GM12878 (cell line): ENCODE data around the gene MEGF11. TPM values are rescaled to one million over a fixed set of nuclear protein-coding genes. Genes with fewer than 3 reads are reported as not detected.

ENCODE experiments used
- ATAC-seq: fragments of 200-7000 bp; cut with Tn5 transposase; 3 replicates; pipeline ENCODE4 v1.9.1; 2020; ENCODE audit warnings: mild to moderate bottlenecking, moderate library complexity
- BruUV-seq: library from RNA; stranded (reverse); fragments of 400-500 nt; replicated peaks from 2 replicates; lab custom pipeline; 2021; lab: Mats Ljungman, UMichigan
- CTCF ChIA-PET: fragments of 300-600 bp; sonication (Branson Sonifier 250); formaldehyde crosslinking; extraction: SDS; loops from one replicate; lab custom pipeline; 2021; ENCODE audit warnings: inconsistent platforms; lab: Yijun Ruan, JAX
- POLR2A ChIA-PET: fragments of 350-600 bp; formaldehyde crosslinking; extraction: SDS; loops from one replicate; lab custom pipeline; 2021; ENCODE audit warnings: inconsistent platforms; lab: Charles Lee
- RAD21 ChIA-PET: fragments of 300-600 bp; sonication (Branson Sonifier 250); formaldehyde crosslinking; loops from one replicate; lab custom pipeline; 2023; ENCODE audit warnings: antibody characterized with exemption; ENCODE audit not compliant: unreplicated experiment; lab: Charles Lee
- SMC1A ChIA-PET: fragments of 300-600 bp; sonication (Branson Sonifier 250); formaldehyde crosslinking; loops from one replicate; lab custom pipeline; 2023; ENCODE audit not compliant: unreplicated experiment, uncharacterized antibody; lab: Charles Lee
- DNase-seq: peaks from one replicate; pipeline ENCODE4 v3.0.0-alpha.2; 2011; ENCODE audit warnings: low read depth, low spot score
- FAIRE-seq: peaks from 3 replicates; lab custom pipeline; 2011; peaks lifted over from hg19 to GRCh38; lab: Jason Lieb, UNC
- H2AFZ ChIP-seq: 2 replicates; pipeline ENCODE4 v1.6.0; 2011; ENCODE audit warnings: low read depth, low read length, control low read depth; ENCODE audit not compliant: control insufficient read depth
- H3K27ac ChIP-seq: 2 replicates; pipeline ENCODE4 v1.5.1; 2011; ENCODE audit warnings: control low read depth; ENCODE audit not compliant: control insufficient read depth, insufficient read depth
- H3K27me3 ChIP-seq, 2 experiments: replicated peaks in 1 of 2; 2 replicates each; pipeline versions ENCODE4 v1.6.0 to v1.6.1; 2011; ENCODE audit warnings: low read length in 1 of 2; ENCODE audit not compliant: control insufficient read depth in 2 of 2, insufficient read depth in 2 of 2
- H3K36me3 ChIP-seq, 2 experiments: 2 replicates each; pipeline ENCODE4 v1.5.1; 2011; ENCODE audit warnings: low read length in 1 of 2; ENCODE audit not compliant: control insufficient read depth in 2 of 2, insufficient read depth in 2 of 2
- H3K4me1 ChIP-seq: 2 replicates; pipeline ENCODE4 v1.6.1; 2011; ENCODE audit warnings: mild to moderate bottlenecking, low read length, moderate library complexity, mixed read lengths; ENCODE audit not compliant: control insufficient read depth, insufficient read depth
- H3K4me2 ChIP-seq: 2 replicates; pipeline ENCODE4 v1.6.0; 2011; ENCODE audit warnings: control low read depth; ENCODE audit not compliant: control insufficient read depth, insufficient read depth
- H3K4me3 ChIP-seq: fragments of 200-600 bp; sonication (generic); 2 replicates; pipeline ENCODE4 v1.5.1; 2016
- H3K79me2 ChIP-seq: 2 replicates; pipeline ENCODE4 v1.6.0; 2011; ENCODE audit warnings: low read length; ENCODE audit not compliant: control insufficient read depth, insufficient read depth
- H3K9ac ChIP-seq: 2 replicates; pipeline ENCODE4 v1.8.0; 2011; ENCODE audit warnings: low read length, control low read depth, mixed read lengths; ENCODE audit not compliant: control insufficient read depth, insufficient read depth
- H3K9me3 ChIP-seq: replicated peaks from 3 replicates; pipeline ENCODE4 v1.5.1; 2011; ENCODE audit warnings: mild to moderate bottlenecking, low read length; ENCODE audit not compliant: control insufficient read depth, insufficient read depth
- H4K20me1 ChIP-seq: 2 replicates; pipeline ENCODE4 v1.6.0; 2011; ENCODE audit not compliant: control insufficient read depth, insufficient read depth
- CEBPB ChIP-seq, 2 experiments: fragments of 150-350 bp in 1 of 2; IDR thresholded peaks; 2 replicates each; pipeline ENCODE4 v1.6.1; 2012 to 2014; ENCODE audit warnings: low read depth in 2 of 2, low read length in 2 of 2, borderline replicate concordance in 1 of 2, inconsistent platforms in 1 of 2
- GATAD2B ChIP-seq: fragments of 450-650 bp; conservative IDR thresholded peaks from 2 replicates; pipeline ENCODE4 v1.6.1; 2017; ENCODE audit warnings: low read depth, mild to moderate bottlenecking, moderate library complexity
- HCFC1 ChIP-seq: fragments of 150-350 bp; IDR thresholded peaks from 2 replicates; pipeline ENCODE4 v1.6.1; 2014; ENCODE audit warnings: low read length
- KDM1A ChIP-seq: fragments of 200-600 bp; sonication (generic); IDR thresholded peaks from 2 replicates; pipeline ENCODE4 v1.6.1; 2016; ENCODE audit warnings: borderline replicate concordance
- MEF2B ChIP-seq: fragments of 450-650 bp; IDR thresholded peaks from 2 replicates; pipeline ENCODE4 v1.6.1; 2018; ENCODE audit warnings: mild to moderate bottlenecking, moderate library complexity; ENCODE audit not compliant: partially characterized antibody, poor library complexity, severe bottlenecking
- MYB ChIP-seq: fragments of 150-350 bp; IDR thresholded peaks from 2 replicates; pipeline ENCODE4 v1.6.1; 2014; ENCODE audit warnings: mild to moderate bottlenecking, low read depth, low read length, borderline replicate concordance
- NFYB ChIP-seq: IDR thresholded peaks from 2 replicates; pipeline ENCODE4 v1.6.1; 2011; ENCODE audit warnings: low read depth, mild to moderate bottlenecking, low read length, improper control_type of control experiment, moderate library complexity; ENCODE audit not compliant: insufficient read depth
- NR2C2 ChIP-seq: IDR thresholded peaks from 2 replicates; pipeline ENCODE4 v1.6.1; 2011; ENCODE audit warnings: borderline replicate concordance, low read depth; ENCODE audit not compliant: control insufficient read depth, insufficient read length
- POLR2AphosphoS2 ChIP-seq: IDR thresholded peaks from 2 replicates; pipeline ENCODE4 v1.6.1; 2011; ENCODE audit warnings: low read depth, mild to moderate bottlenecking, low read length, improper control_type of control experiment, moderate library complexity
- TARDBP ChIP-seq: IDR thresholded peaks from 2 replicates; pipeline ENCODE4 v1.6.1; 2016; ENCODE audit warnings: borderline replicate concordance
- TCF3 ChIP-seq: IDR thresholded peaks from 2 replicates; pipeline ENCODE4 v1.6.1; 2012; ENCODE audit warnings: low read depth, mild to moderate bottlenecking, low read length, borderline replicate concordance; ENCODE audit not compliant: insufficient read depth
- WGBS: methylation state at CpG from one replicate; pipeline ENCODE4 v1.1.6; 2016; ENCODE audit warnings: low lambda C conversion rate; ENCODE audit not compliant: insufficient replicate concordance, insufficient coverage; ENCODE audit errors: missing lambda C conversion rate; 5-methylcytosine and 5-hydroxymethylcytosine counted together
- in situ Hi-C: fragments of 300-500 bp; cut with MboI; formaldehyde crosslinking; loops from 9 replicates; pipeline ENCODE4 v1.14.3; 2018; ENCODE audit warnings: mixed read lengths
- intact Hi-C: fragments of 100-400 bp; cut with micrococcal nuclease; formaldehyde crosslinking; loops from one replicate; pipeline ENCODE4 v1.14.2; 2022; ENCODE audit not compliant: unreplicated experiment
- polyA plus RNA-seq, 11 experiments: library from polyadenylated mRNA; depleted of rRNA in 4 of 11; unstranded in 6 of 11; stranded (reverse) in 5 of 11; fragments of >200 nt; fragmentation: Nextera tagmentation in 4 of 11; fragmentation: Illumina TruSeq in 1 of 11; extraction: Ambion mirVana in 4 of 11; extraction: Trizol in 1 of 11; gene quantifications; 1 replicate in 1 of 11; 2 replicates in 10 of 11; pipeline versions ENCODE4 v1.2.1 to v1.2.3, GENCODE V29; 2011 to 2016; ENCODE audit warnings: inconsistent platforms in 2 of 11, missing spikeins in 2 of 11, low read depth in 1 of 11
- total RNA-seq, 4 experiments: library from RNA; depleted of rRNA in 3 of 4; stranded (reverse); fragments of >200 nt in 3 of 4; fragmentation: Illumina TruSeq in 1 of 4; extraction: Trizol in 1 of 4; gene quantifications; 2 replicates each; pipeline versions ENCODE4 v1.2.1 to v1.2.3, GENCODE V29; 2013 to 2021
- TF ChIP-seq, protein P1 (sequence below): IDR thresholded peaks from 2 replicates; pipeline ENCODE4 v1.6.1; 2012; ENCODE audit warnings: low read depth, low read length, improper control_type of control experiment
- TF ChIP-seq, protein P2 (sequence below): fragments of 450-650 bp; IDR thresholded peaks from 2 replicates; pipeline ENCODE4 v1.6.1; 2016; ENCODE audit warnings: mild to moderate bottlenecking
- TF ChIP-seq, protein P3 (sequence below): IDR thresholded peaks from 2 replicates; pipeline ENCODE4 v1.6.1; 2011; ENCODE audit warnings: borderline replicate concordance, low read depth, mild to moderate bottlenecking, moderate library complexity, low read length; ENCODE audit not compliant: insufficient read depth, poor library complexity, severe bottlenecking

Gene MEGF11
- total and polyA plus RNA-seq, 10 of the 15 experiments (the other 5 are each of a cell fraction or from before 2014, with no cell fraction given) = 0.03 to 1.7 (median 0.49) TPM

- FAIRE-seq = no peak
Measured at GRCh38 chr15:66024116-66024515, 229.4 kb downstream of the MEGF11 start.

More at GRCh38 chr15:66024116-66024515, 229.4 kb downstream of the MEGF11 start:
- H3K9ac ChIP-seq = no peak overlapping the region
- no TSS peak for BruUV-seq
- H4K20me1 ChIP-seq = no peaks in the 10 kb centered on the region
- CTCF ChIA-PET = interaction anchor here (1.0 kb wide), 1 partner anchor 61 kb away, joined by 3 read pairs; no protein-coding TSS in a partner anchor
- no peaks in the 10 kb centered on the region for H3K4me1 ChIP-seq
- no peaks in the 10 kb centered on the region for H3K36me3 ChIP-seq
- DNase-seq = no peak
- in situ Hi-C loops (no loop called here), intact Hi-C loops (no loop called here)
- H2AFZ ChIP-seq = no peak overlapping the region
- H3K79me2 ChIP-seq = no peaks in the 10 kb centered on the region
- no peaks in the 10 kb centered on the region; a peak in 2 of 4 replicates for H3K27me3 ChIP-seq
- 19% methylated on average over 4 of the region's 4 CpGs for WGBS
- RAD21 ChIA-PET = no interaction called here
- ATAC-seq = no peak
- no peak overlapping the region for H3K4me2 ChIP-seq
- no peak overlapping the region for H3K27ac ChIP-seq
- SMC1A ChIA-PET = interaction anchor here (1.1 kb wide), 1 partner anchor 65 kb away, joined by 3 read pairs; no protein-coding TSS in a partner anchor
- POLR2A ChIA-PET = no interaction called here
- no peaks in the 10 kb centered on the region for H3K9me3 ChIP-seq
- H3K4me3 ChIP-seq = no peak overlapping the region
- TF ChIP-seq KDM1A (no peak), POLR2AphosphoS2 (no peak), GATAD2B (no peak), NR2C2 (no peak), TARDBP (no peak), MYB (no peak), NFYB (no peak), HCFC1 (no peak), TCF3 (no peak), CEBPB (IDR thresholded peaks at IDR 0.05; ENCODE audit: borderline replicate concordance in 1 of 2, low read depth in 2 of 2, low read length in 2 of 2) (no peak), MEF2B (no peak)
- TF ChIP-seq, protein P1, sequence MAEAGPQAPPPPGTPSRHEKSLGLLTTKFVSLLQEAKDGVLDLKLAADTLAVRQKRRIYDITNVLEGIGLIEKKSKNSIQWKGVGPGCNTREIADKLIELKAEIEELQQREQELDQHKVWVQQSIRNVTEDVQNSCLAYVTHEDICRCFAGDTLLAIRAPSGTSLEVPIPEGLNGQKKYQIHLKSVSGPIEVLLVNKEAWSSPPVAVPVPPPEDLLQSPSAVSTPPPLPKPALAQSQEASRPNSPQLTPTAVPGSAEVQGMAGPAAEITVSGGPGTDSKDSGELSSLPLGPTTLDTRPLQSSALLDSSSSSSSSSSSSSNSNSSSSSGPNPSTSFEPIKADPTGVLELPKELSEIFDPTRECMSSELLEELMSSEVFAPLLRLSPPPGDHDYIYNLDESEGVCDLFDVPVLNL = no peak
- TF ChIP-seq, protein P2, sequence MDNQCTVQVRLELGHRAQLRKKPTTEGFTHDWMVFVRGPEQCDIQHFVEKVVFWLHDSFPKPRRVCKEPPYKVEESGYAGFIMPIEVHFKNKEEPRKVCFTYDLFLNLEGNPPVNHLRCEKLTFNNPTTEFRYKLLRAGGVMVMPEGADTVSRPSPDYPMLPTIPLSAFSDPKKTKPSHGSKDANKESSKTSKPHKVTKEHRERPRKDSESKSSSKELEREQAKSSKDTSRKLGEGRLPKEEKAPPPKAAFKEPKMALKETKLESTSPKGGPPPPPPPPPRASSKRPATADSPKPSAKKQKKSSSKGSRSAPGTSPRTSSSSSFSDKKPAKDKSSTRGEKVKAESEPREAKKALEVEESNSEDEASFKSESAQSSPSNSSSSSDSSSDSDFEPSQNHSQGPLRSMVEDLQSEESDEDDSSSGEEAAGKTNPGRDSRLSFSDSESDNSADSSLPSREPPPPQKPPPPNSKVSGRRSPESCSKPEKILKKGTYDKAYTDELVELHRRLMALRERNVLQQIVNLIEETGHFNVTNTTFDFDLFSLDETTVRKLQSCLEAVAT = no peak
- TF ChIP-seq, protein P3, sequence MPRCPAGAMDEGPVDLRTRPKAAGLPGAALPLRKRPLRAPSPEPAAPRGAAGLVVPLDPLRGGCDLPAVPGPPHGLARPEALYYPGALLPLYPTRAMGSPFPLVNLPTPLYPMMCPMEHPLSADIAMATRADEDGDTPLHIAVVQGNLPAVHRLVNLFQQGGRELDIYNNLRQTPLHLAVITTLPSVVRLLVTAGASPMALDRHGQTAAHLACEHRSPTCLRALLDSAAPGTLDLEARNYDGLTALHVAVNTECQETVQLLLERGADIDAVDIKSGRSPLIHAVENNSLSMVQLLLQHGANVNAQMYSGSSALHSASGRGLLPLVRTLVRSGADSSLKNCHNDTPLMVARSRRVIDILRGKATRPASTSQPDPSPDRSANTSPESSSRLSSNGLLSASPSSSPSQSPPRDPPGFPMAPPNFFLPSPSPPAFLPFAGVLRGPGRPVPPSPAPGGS = no peak
